Sigmoid colon (tissue), 7 donors: ENCODE results near the gene EEF1A2. TPM values are rescaled to one million over a fixed set of nuclear protein-coding genes. Genes with fewer than 3 reads are reported as not detected.

Source experiments
- DNase-seq: peaks from one replicate; pipeline ENCODE4 v3.0.0-alpha.2; 2019
- H3K27ac ChIP-seq, 4 donors: fragments of 200-600 bp; sonication (generic); one replicate each; pipeline ENCODE4 v1.5.1; 2016 to 2019; ENCODE audit warnings: mild to moderate bottlenecking in 1 of 4
- H3K27me3 ChIP-seq, 3 donors: fragments of 200-600 bp; sonication (generic); one replicate each; pipeline ENCODE4 v1.5.1; 2019; ENCODE audit warnings: mild to moderate bottlenecking in 1 of 3
- H3K36me3 ChIP-seq, 4 donors: fragments of 200-600 bp; sonication (generic); one replicate each; pipeline ENCODE4 v1.5.1; 2016 to 2019
- H3K4me1 ChIP-seq, 4 donors: fragments of 200-600 bp; sonication (generic); one replicate each; pipeline ENCODE4 v1.5.1; 2017 to 2019
- H3K4me3 ChIP-seq, 4 donors: fragments of 200-600 bp; sonication (generic); one replicate each; pipeline ENCODE4 v1.5.1; 2017 to 2019; ENCODE audit warnings: mild to moderate bottlenecking in 2 of 4, moderate library complexity in 1 of 4
- H3K9me3 ChIP-seq, 4 donors: fragments of 200-600 bp in 3 of 4; sonication (generic) in 3 of 4; one replicate each; pipeline versions ENCODE4 v1.5.1 to v1.6.1; 2013 to 2019
- CTCF ChIP-seq, 4 experiments: fragments of 450-650 bp in 3 of 4; fragments of 200-600 bp in 1 of 4; IDR thresholded peaks; one replicate each; pipeline ENCODE4 v1.5.1; 2016 to 2019; ENCODE audit warnings: antibody characterized with exemption in 4 of 4, mild to moderate bottlenecking in 3 of 4, moderate library complexity in 2 of 4
- EP300 ChIP-seq, 4 donors: sonication (generic); formaldehyde crosslinking; IDR thresholded peaks; one replicate each; pipeline ENCODE4 v1.6.1; 2017; ENCODE audit warnings: antibody characterized with exemption in 4 of 4
- POLR2A ChIP-seq, 2 donors: fragments of 450-650 bp; IDR thresholded peaks; one replicate each; pipeline ENCODE4 v1.6.1; 2016; ENCODE audit warnings: antibody characterized with exemption in 2 of 2, mild to moderate bottlenecking in 2 of 2, moderate library complexity in 2 of 2
- POLR2AphosphoS5 ChIP-seq, 4 donors: sonication (generic); formaldehyde crosslinking; IDR thresholded peaks; one replicate each; pipeline ENCODE4 v1.6.1; 2017; ENCODE audit warnings: antibody characterized with exemption in 4 of 4
- WGBS, 2 donors: extraction: QIAGEN DNeasy Blood & Tissue Kit; methylation state at CpG; one replicate each; pipeline ENCODE4 v1.1.7; 2013; 5-methylcytosine and 5-hydroxymethylcytosine counted together
- intact Hi-C: fragments of 100-400 bp; cut with DNase I; formaldehyde crosslinking; loops from one replicate; pipeline ENCODE4 v1.15.1; 2023
- polyA plus RNA-seq, 3 donors: library from polyadenylated mRNA; stranded (reverse); fragments of 200-250 nt; gene quantifications; one replicate each; pipeline ENCODE4 v1.2.3, GENCODE V29; 2013
- total RNA-seq, 4 donors: library from RNA; depleted of rRNA; stranded (reverse); fragments of >200 nt; gene quantifications; one replicate each; pipeline ENCODE4 v1.1.0, GENCODE V29; 2016
- donor health status: healthy with polysubstance abuse.
- donor health status: Bipolar disorder and iron deficiency.
- donor health status: healthy.

The EEF1A2 gene
- total and polyA plus RNA-seq, 7 donors = 2.8 to 14.3 (median 7.8) TPM

- Histone ChIP-seq H3K36me3 (no peaks in the 10 kb centered on the region), H3K27ac (no peak overlapping the region), H3K4me1 (peaks cover 0 to 11% (median 9%) of the 10 kb centered on the region in 4 donors), H3K4me3 (no peak overlapping the region), H3K27me3 (peaks cover 2 to 30% (median 15%) of the 10 kb centered on the region in 3 donors), H3K9me3 (no peaks in the 10 kb centered on the region)
- DNase-seq = no peak
- intact Hi-C loops = no loop called here
- WGBS, 2 donors = 82 to 87% methylated on average over 49 of the region's 49 CpGs
- no peak for TF ChIP-seq CTCF (IDR thresholded peaks at IDR 0.05)
- TF ChIP-seq POLR2AphosphoS5 (IDR thresholded peaks at IDR 0.05) = no peak
Measured at GRCh38 chr20:63540417-63541186, 41.7 kb upstream of the EEF1A2 start.

GRCh38 chr20:63539441-63540370 is 40.8 kb upstream of the EEF1A2 start:
- TF ChIP-seq POLR2A (IDR thresholded peaks at IDR 0.05) (no peak), CTCF (IDR thresholded peaks at IDR 0.05) (no peak), POLR2AphosphoS5 (IDR thresholded peaks at IDR 0.05) (no peak), EP300 (IDR thresholded peaks at IDR 0.05) (no peak)
- no peak for DNase-seq
- no peaks in the 10 kb centered on the region for H3K9me3 ChIP-seq
- intact Hi-C loops = loop anchor here (2.0 kb wide), 1 partner anchor 435 kb away; no protein-coding TSS in a partner anchor
- no peak overlapping the region for H3K4me3 ChIP-seq
- H3K4me1 ChIP-seq = peaks cover 0 to 11% (median 9%) of the 10 kb centered on the region in 4 donors
- H3K27me3 ChIP-seq = peaks cover 7 to 37% (median 23%) of the 10 kb centered on the region in 3 donors
- 86 to 90% methylated on average over 29 of the region's 29 CpGs for WGBS, 2 donors
- H3K27ac ChIP-seq = no peak overlapping the region
- no peaks in the 10 kb centered on the region for H3K36me3 ChIP-seq

GRCh38 chr20:63539092-63539430 is 40.2 kb upstream of the EEF1A2 start:
- DNase-seq = no peak
- intact Hi-C loops = loop anchor here (2.0 kb wide), 1 partner anchor 436 kb away; no protein-coding TSS in a partner anchor
- Histone ChIP-seq H3K36me3 (no peaks in the 10 kb centered on the region), H3K27ac (no peak overlapping the region), H3K4me3 (no peak overlapping the region), H3K4me1 (peaks cover 0 to 11% (median 9%) of the 10 kb centered on the region in 4 donors), H3K27me3 (peaks cover 13 to 37% (median 30%) of the 10 kb centered on the region in 3 donors), H3K9me3 (no peaks in the 10 kb centered on the region)
- WGBS, 2 donors = 18 to 59% methylated on average over 12 of the region's 12 CpGs
- TF ChIP-seq CTCF (IDR thresholded peaks at IDR 0.05) (no peak), EP300 (IDR thresholded peaks at IDR 0.05) (no peak), POLR2AphosphoS5 (IDR thresholded peaks at IDR 0.05) (no peak), POLR2A (IDR thresholded peaks at IDR 0.05) (no peak)

GRCh38 chr20:63538204-63539091 is 39.6 kb upstream of the EEF1A2 start:
- peaks cover 0 to 11% (median 9%) of the 10 kb centered on the region in 4 donors for H3K4me1 ChIP-seq
- DNase-seq = no peak
- H3K27me3 ChIP-seq = peaks cover 13 to 41% (median 36%) of the 10 kb centered on the region in 3 donors
- H3K27ac ChIP-seq = peak overlapping the region in 2 of 4 donors; percentile 20 to 29
- H3K9me3 ChIP-seq = no peaks in the 10 kb centered on the region
- H3K4me3 ChIP-seq = peak overlapping the region in 3 of 4 donors; percentile 20 to 34 (median 26)
- intact Hi-C loops = loop anchor here (1.0 to 2.0 kb wide), 3 partner anchors 35 to 436 kb away; no protein-coding TSS in a partner anchor
- TF ChIP-seq POLR2A (IDR thresholded peaks at IDR 0.05) (no peak), EP300 (IDR thresholded peaks at IDR 0.05) (no peak), POLR2AphosphoS5 (IDR thresholded peaks at IDR 0.05) (no peak), CTCF (IDR thresholded peaks at IDR 0.05) (no peak)
- 8 to 39% methylated on average over 27 of the region's 27 CpGs for WGBS, 2 donors
- H3K36me3 ChIP-seq = no peaks in the 10 kb centered on the region
